ENCODE data around the gene HTR6. TPM values are rescaled to one million over a fixed set of nuclear protein-coding genes. Genes with fewer than 3 reads are reported as not detected.
"Not testable (repeated sequence)": the region's sequence is repeated elsewhere in the genome, so short reads cannot be mapped to it uniquely, and the experiment has no call there.

The HTR6 gene
- total RNA-seq, 4 donors from 2014 or later, result not detected

DNA sequence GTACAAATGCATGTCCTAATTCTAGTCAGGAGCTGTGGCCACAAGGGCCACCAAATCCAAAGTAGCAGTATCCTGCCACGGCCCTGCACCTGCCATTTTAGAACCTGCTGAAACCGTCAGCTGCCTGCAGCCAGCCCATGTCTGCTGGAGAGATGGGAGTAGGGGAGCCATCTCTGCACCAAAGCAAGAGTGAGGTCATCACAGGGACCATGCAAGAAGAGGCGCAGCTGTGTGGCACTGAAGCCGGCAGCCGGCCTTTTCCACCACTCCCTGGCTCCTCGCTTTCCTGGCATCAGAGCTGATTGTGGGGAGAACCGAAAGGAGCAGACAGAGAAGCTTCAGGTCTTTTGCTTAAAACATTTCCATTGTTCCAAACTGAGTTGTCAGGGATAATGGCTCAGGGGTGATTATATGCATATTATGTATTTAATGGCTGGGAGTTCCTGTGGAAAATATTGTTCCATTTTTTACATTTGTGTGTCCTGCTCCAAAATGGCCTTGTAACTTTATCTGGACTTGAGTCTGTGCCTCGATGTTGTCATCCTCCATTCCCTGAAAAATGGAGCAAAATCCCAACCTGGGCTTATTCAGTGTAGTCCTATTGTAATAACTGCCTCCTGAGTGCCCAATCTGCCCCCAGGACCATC, 39.3 kb upstream of the HTR6 start:
- Histone ChIP-seq H3K9me3 (no peaks in the 10 kb centered on the region), H3K27me3 (no peaks in the 10 kb centered on the region), H3K36me3 (no peaks in the 10 kb centered on the region), H3K4me3 (no peak overlapping the region), H3K27ac (peak overlapping the region in 1 of 2 donors; percentile 21), H3K4me1 (no peaks in the 10 kb centered on the region)
- intact Hi-C loops (cut with DNase I; ENCODE audit: low total_unique reads), result no loop called here
- no peak for DNase-seq
- TF ChIP-seq, protein P1, sequence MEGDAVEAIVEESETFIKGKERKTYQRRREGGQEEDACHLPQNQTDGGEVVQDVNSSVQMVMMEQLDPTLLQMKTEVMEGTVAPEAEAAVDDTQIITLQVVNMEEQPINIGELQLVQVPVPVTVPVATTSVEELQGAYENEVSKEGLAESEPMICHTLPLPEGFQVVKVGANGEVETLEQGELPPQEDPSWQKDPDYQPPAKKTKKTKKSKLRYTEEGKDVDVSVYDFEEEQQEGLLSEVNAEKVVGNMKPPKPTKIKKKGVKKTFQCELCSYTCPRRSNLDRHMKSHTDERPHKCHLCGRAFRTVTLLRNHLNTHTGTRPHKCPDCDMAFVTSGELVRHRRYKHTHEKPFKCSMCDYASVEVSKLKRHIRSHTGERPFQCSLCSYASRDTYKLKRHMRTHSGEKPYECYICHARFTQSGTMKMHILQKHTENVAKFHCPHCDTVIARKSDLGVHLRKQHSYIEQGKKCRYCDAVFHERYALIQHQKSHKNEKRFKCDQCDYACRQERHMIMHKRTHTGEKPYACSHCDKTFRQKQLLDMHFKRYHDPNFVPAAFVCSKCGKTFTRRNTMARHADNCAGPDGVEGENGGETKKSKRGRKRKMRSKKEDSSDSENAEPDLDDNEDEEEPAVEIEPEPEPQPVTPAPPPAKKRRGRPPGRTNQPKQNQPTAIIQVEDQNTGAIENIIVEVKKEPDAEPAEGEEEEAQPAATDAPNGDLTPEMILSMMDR (IDR thresholded peaks at IDR 0.05), result no peak
- no peak for TF ChIP-seq POLR2A (IDR thresholded peaks at IDR 0.05)

DNA sequence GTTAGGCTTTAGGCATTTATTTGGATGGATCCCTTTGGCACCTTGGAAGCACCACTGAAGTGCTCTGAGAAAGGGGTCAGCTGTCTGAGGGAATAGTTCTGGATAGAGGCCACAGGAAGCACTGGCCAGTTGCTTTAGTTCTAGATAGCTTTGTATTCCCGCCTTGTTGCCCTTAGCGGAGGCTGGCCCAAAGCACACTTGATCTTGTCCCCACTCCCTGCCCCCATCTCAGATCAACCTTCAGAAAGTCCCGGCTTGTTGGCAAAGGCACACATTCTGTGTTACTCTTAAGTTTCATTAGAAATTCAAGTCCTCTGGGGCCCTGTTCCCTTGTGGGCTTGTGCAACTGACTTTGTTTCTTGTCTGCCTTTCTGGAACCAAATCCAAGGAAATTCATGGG, 35.8 kb upstream of the HTR6 start:
- no peak for DNase-seq
- Histone ChIP-seq H3K27ac (no peak overlapping the region), H3K27me3 (no peaks in the 10 kb centered on the region), H3K4me3 (no peak overlapping the region), H3K9me3 (no peaks in the 10 kb centered on the region), H3K36me3 (no peaks in the 10 kb centered on the region), H3K4me1 (no peaks in the 10 kb centered on the region)
- intact Hi-C loops (cut with DNase I; ENCODE audit: low total_unique reads), result no loop called here
- TF ChIP-seq POLR2A (IDR thresholded peaks at IDR 0.05), result no peak
- TF ChIP-seq, protein P1 (IDR thresholded peaks at IDR 0.05), result no peak

DNA sequence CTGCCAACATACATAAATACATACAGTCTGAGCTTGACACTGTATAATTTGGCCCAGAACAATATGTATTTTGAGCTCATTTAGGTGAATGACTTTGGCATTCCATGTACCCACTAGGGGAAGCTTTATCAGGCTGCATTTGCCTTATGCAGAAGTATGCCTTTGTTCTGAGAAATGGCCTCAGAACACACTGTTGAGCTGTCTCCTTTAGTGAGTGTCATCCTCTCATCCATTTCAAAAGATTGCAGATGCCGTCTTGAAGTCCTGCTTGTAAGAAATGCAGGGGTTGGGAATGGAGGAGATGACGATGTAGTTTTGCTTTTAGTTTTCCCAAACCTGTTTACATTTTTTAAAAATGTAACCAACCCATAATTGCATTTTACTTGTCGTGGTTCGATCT, 35.3 kb upstream of the HTR6 start:
- Histone ChIP-seq H3K27ac (no peak overlapping the region), H3K36me3 (no peaks in the 10 kb centered on the region), H3K27me3 (no peaks in the 10 kb centered on the region), H3K4me1 (no peaks in the 10 kb centered on the region), H3K9me3 (no peaks in the 10 kb centered on the region), H3K4me3 (no peak overlapping the region)
- no peak for DNase-seq
- TF ChIP-seq, protein P1 (IDR thresholded peaks at IDR 0.05), result no peak
- TF ChIP-seq POLR2A (IDR thresholded peaks at IDR 0.05), result no peak
- intact Hi-C loops (cut with DNase I; ENCODE audit: low total_unique reads), result no loop called here

DNA sequence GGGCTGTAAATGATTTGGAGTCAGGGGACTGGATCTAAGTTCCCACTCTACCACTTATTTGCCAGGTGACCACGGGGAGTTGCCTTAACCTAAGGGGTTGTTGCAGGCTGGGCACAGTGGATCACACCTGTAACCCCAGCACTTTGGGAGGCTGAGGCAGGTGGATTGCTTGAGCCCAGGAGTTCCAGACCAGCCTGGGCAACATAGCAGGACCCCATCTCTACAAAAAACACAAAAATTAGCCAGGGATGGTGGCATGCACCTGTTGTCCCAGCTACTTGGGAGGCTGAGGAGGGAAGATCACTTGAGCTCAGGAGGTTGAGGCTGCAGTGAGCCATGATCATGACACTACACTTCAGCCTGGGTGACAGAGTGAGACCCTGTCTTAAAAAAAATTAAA, 34.5 kb upstream of the HTR6 start:
- H3K9me3 ChIP-seq; H3K4me3 ChIP-seq; H3K27ac ChIP-seq; intact Hi-C loops (cut with DNase I; ENCODE audit: low total_unique reads); H3K4me1 ChIP-seq; DNase-seq; H3K27me3 ChIP-seq; H3K36me3 ChIP-seq: not testable (repeated sequence)

DNA sequence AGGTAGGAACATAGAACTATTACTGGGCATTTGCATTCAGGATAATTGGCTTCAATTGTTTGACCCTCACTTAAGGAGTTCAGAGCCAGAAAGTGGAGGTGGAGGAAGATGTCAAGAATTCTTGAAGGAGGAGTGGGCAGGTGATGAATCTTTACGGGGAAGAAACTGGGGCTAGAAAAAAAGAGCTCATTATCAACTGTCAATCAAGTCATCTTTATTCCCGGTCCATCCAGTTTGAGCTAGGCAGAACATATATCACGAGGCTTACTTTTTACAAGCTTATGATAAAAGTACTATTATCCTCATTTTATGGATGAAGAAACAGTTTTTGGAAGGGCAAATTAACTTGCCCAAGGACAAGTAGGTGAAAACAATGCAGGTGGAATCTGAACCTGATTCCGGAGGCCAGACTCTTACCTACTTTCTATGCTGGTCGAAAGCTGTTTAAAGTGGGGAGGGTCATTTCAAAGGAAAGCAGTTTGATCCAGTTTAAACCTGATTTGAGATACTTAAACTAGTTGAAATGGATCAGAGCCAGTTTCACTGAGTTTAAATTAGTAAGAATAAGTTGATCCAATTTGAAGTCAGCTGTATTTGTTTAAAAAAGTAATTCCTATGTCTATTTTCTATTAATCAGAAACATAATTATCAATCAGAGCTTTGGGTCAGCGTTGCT, 33.8 kb upstream of the HTR6 start:
- Histone ChIP-seq H3K27ac (no peak overlapping the region), H3K4me1 (no peaks in the 10 kb centered on the region)

More for the DNA sequence above, 33.8 kb upstream of the HTR6 start:
- intact Hi-C loops (cut with DNase I; ENCODE audit: low total_unique reads), result no loop called here
- Histone ChIP-seq H3K36me3 (no peaks in the 10 kb centered on the region), H3K9me3 (no peaks in the 10 kb centered on the region), H3K4me3 (no peak overlapping the region), H3K27me3 (no peaks in the 10 kb centered on the region)
- no peak for DNase-seq
- TF ChIP-seq, protein P1 (IDR thresholded peaks at IDR 0.05), result no peak
- TF ChIP-seq POLR2A (IDR thresholded peaks at IDR 0.05), result no peak

All from uterus (tissue), 4 donors.